HEK293T (cell line): ENCODE measurements around the gene WDR83.
A peak's percentile ranks its signal among the peaks of the same experiment; 100 is the strongest.
"Not testable (repeated sequence)": the region's sequence is repeated elsewhere in the genome, so short reads cannot be mapped to it uniquely, and the experiment has no call there.

Experiments
- CTCF ChIA-PET: fragments of 350-600 bp; formaldehyde crosslinking; extraction: SDS; loops from one replicate; lab custom pipeline; 2021; ENCODE audit warnings: antibody characterized with exemption, inconsistent platforms; lab: Yijun Ruan, JAX
- POLR2A ChIA-PET: fragments of 350-600 bp; formaldehyde crosslinking; extraction: SDS; loops from one replicate; lab custom pipeline; 2020; ENCODE audit warnings: antibody characterized with exemption, inconsistent platforms; lab: Yijun Ruan, JAX
- DNase-seq: peaks from one replicate; pipeline ENCODE4 v3.0.0; 2012; ENCODE audit warnings: mixed read lengths; ENCODE audit errors: extremely low spot score
- ARNT ChIP-seq: fragments of 450-650 bp; IDR thresholded peaks from 2 replicates; pipeline ENCODE4 v1.6.1; 2017; ENCODE audit warnings: mild to moderate bottlenecking
- BHLHE40 ChIP-seq: fragments of 450-650 bp; IDR thresholded peaks from 2 replicates; pipeline ENCODE4 v1.6.1; 2016; ENCODE audit warnings: mild to moderate bottlenecking, moderate library complexity, borderline replicate concordance
- CTBP1 ChIP-seq: fragments of 450-650 bp; IDR thresholded peaks from 2 replicates; pipeline ENCODE4 v1.6.1; 2016; ENCODE audit warnings: borderline replicate concordance
- ELF4 ChIP-seq: fragments of 450-650 bp; IDR thresholded peaks from 2 replicates; pipeline ENCODE4 v1.6.1; 2017; ENCODE audit warnings: antibody characterized with exemption
- FOXA1 ChIP-seq: fragments of 450-650 bp; IDR thresholded peaks from 2 replicates; pipeline ENCODE4 v1.6.1; 2016; ENCODE audit warnings: mild to moderate bottlenecking
- FOXK2 ChIP-seq: fragments of 450-650 bp; IDR thresholded peaks from 2 replicates; pipeline ENCODE4 v1.6.1; 2016; ENCODE audit warnings: mild to moderate bottlenecking
- FOXM1 ChIP-seq: fragments of 450-650 bp; IDR thresholded peaks from 2 replicates; pipeline ENCODE4 v1.6.1; 2017; ENCODE audit warnings: mild to moderate bottlenecking, borderline replicate concordance
- HDGF ChIP-seq: fragments of 450-650 bp; IDR thresholded peaks from 2 replicates; pipeline ENCODE4 v1.6.1; 2017; ENCODE audit warnings: antibody characterized with exemption, borderline replicate concordance
- L3MBTL2 ChIP-seq: fragments of 450-650 bp; conservative IDR thresholded peaks from 2 replicates; pipeline ENCODE4 v1.6.1; 2016; ENCODE audit warnings: mild to moderate bottlenecking
- LEF1 ChIP-seq: fragments of 450-650 bp; IDR thresholded peaks from 2 replicates; pipeline ENCODE4 v1.6.1; 2017; ENCODE audit warnings: mild to moderate bottlenecking, borderline replicate concordance
- NFRKB ChIP-seq: fragments of 450-650 bp; IDR thresholded peaks from 2 replicates; pipeline ENCODE4 v1.6.1; 2016; ENCODE audit warnings: mild to moderate bottlenecking, moderate library complexity
- PKNOX1 ChIP-seq: fragments of 450-650 bp; IDR thresholded peaks from 2 replicates; pipeline ENCODE4 v1.6.1; 2016
- SP1 ChIP-seq: fragments of 450-650 bp; IDR thresholded peaks from 2 replicates; pipeline ENCODE4 v1.6.1; 2017
- SUZ12 ChIP-seq: fragments of 450-650 bp; IDR thresholded peaks from 2 replicates; pipeline ENCODE4 v1.6.1; 2016; ENCODE audit warnings: mild to moderate bottlenecking
- TARDBP ChIP-seq: fragments of 450-650 bp; IDR thresholded peaks from 2 replicates; pipeline ENCODE4 v1.6.1; 2016
- ZNF384 ChIP-seq: fragments of 450-650 bp; IDR thresholded peaks from 2 replicates; pipeline ENCODE4 v1.6.1; 2016

The WDR83 gene

GRCh38 chr19:12695096-12695495 lies 28.5 kb downstream of the WDR83 start:
- ChIA-PET CTCF (no interaction called here), POLR2A (interaction anchor here (1.6 kb wide), 1 partner anchor 27 kb away, joined by 3 read pairs; no protein-coding TSS in a partner anchor)
- TF ChIP-seq FOXK2 (no peak), ELF4 (no peak), PKNOX1 (no peak), ARNT (no peak), LEF1 (no peak), ZNF384 (no peak), HDGF (no peak), SP1 (no peak), CTBP1 (no peak), FOXA1 (no peak), TARDBP (no peak), L3MBTL2 (no peak), BHLHE40 (no peak), SUZ12 (no peak), FOXM1 (no peak), NFRKB (no peak)
- no peak for DNase-seq

- no peak for TF ChIP-seq NFRKB
- TF ChIP-seq HDGF: no peak
- no peak for TF ChIP-seq L3MBTL2
- no peak for TF ChIP-seq ELF4
- TF ChIP-seq PKNOX1: no peak
- no peak for TF ChIP-seq LEF1
- TF ChIP-seq SP1: no peak
- no peak for TF ChIP-seq TARDBP
- TF ChIP-seq FOXA1: no peak
- TF ChIP-seq FOXM1: no peak
- no peak for TF ChIP-seq CTBP1
- no peak for TF ChIP-seq ZNF384
- no peak for TF ChIP-seq FOXK2
- no peak for TF ChIP-seq ARNT
- no peak for TF ChIP-seq SUZ12
- no peak for TF ChIP-seq BHLHE40
- ChIA-PET POLR2A (interaction anchor here (1.6 kb wide), 1 partner anchor 27 kb away, joined by 3 read pairs; no protein-coding TSS in a partner anchor), CTCF (no interaction called here)
- no peak for DNase-seq
Measured at GRCh38 chr19:12695514-12695913, 28.9 kb downstream of the WDR83 start.

- ChIA-PET POLR2A (interaction anchor here (0.6 to 1.8 kb wide), 4 partner anchors 15 to 41 kb away, joined by 3 to 6 read pairs (median 4); partner anchors contain the start of gene GET3), CTCF (interaction anchor here (1.8 kb wide), 1 partner anchor 71 kb away, joined by 4 read pairs; no protein-coding TSS in a partner anchor)
- TF ChIP-seq NFRKB (no peak), PKNOX1 (no peak), TARDBP (no peak), CTBP1 (no peak), BHLHE40 (no peak)
Measured at GRCh38 chr19:12695997-12696365, 29.4 kb downstream of the WDR83 start.

GRCh38 chr19:12696366-12697335 lies 30.0 kb downstream of the WDR83 start, which contains the start of gene FBXW9:
Gene FBXW9 (minus strand): TSS chr19:12696631. CDS start chr19:12696581, 50 bp downstream.
- DNase-seq: peak; percentile 96
- POLR2A ChIA-PET: interaction anchor here (0.6 to 1.8 kb wide), 6 partner anchors 9 to 41 kb away, joined by 3 to 6 read pairs (median 4); partner anchors contain the start of gene GET3
- CTCF ChIA-PET: interaction anchor here (1.8 kb wide), 1 partner anchor 70 kb away, joined by 4 read pairs; no protein-coding TSS in a partner anchor
- TF ChIP-seq ZNF384 (peak; percentile 50), L3MBTL2 (peak; percentile 67), TARDBP (no peak), ELF4 (peak; percentile 55), LEF1 (no peak)

More at GRCh38 chr19:12695997-12696365, 29.4 kb downstream of the WDR83 start:
- DNase-seq: no peak

GRCh38 chr19:12697425-12697824 lies 30.8 kb downstream of the WDR83 start:
- DNase-seq: not testable (repeated sequence)
- ChIA-PET CTCF (interaction anchor here (1.8 kb wide), 1 partner anchor 69 kb away, joined by 4 read pairs; no protein-coding TSS in a partner anchor), POLR2A (interaction anchor here (1.0 to 1.8 kb wide), 3 partner anchors 8 to 37 kb away, joined by 3 to 6 read pairs (median 4); no protein-coding TSS in a partner anchor)

GRCh38 chr19:12698138-12698537 lies 31.5 kb downstream of the WDR83 start:
- ChIA-PET POLR2A (no interaction called here), CTCF (no interaction called here)
- DNase-seq: no peak
- TF ChIP-seq NFRKB (no peak), ELF4 (no peak), PKNOX1 (no peak), SUZ12 (no peak), LEF1 (no peak), ARNT (no peak), ZNF384 (no peak), HDGF (no peak), TARDBP (no peak), SP1 (no peak), FOXM1 (no peak), CTBP1 (no peak), FOXA1 (no peak), L3MBTL2 (no peak), FOXK2 (no peak)
